Esophagus squamous epithelium (tissue), 5 donors: ENCODE data around the gene RNPEPL1. TPM values are rescaled to one million over a fixed set of nuclear protein-coding genes. Genes with fewer than 3 reads are reported as not detected.

Experiments
- DNase-seq: peaks from one replicate; lab custom pipeline; 2025; lab: John Stamatoyannopoulos, UW
- H3K27ac ChIP-seq, 4 donors: fragments of 200-600 bp; sonication (generic); one replicate each; pipeline ENCODE4 v1.5.1; 2016 to 2019; ENCODE audit warnings: mild to moderate bottlenecking in 1 of 4
- H3K27me3 ChIP-seq, 4 donors: fragments of 200-600 bp; sonication (generic); 1 replicate in 3 of 4; 2 replicates in 1 of 4; pipeline versions ENCODE4 v1.5.1 to v1.6.0; 2017 to 2021; ENCODE audit warnings: antibody characterized with exemption in 1 of 4
- H3K36me3 ChIP-seq, 3 donors: fragments of 200-600 bp; sonication (generic); one replicate each; pipeline ENCODE4 v1.5.1; 2016 to 2019
- H3K4me1 ChIP-seq, 3 donors: fragments of 200-600 bp; sonication (generic); one replicate each; pipeline ENCODE4 v1.5.1; 2017 to 2019
- H3K4me3 ChIP-seq, 4 donors: fragments of 200-600 bp; sonication (generic); 1 replicate in 3 of 4; 2 replicates in 1 of 4; pipeline ENCODE4 v1.5.1; 2016 to 2019; ENCODE audit warnings: mild to moderate bottlenecking in 2 of 4, moderate library complexity in 1 of 4
- H3K9me3 ChIP-seq, 3 donors: fragments of 200-600 bp; sonication (generic); one replicate each; pipeline ENCODE4 v1.5.1; 2016 to 2019
- POLR2A ChIP-seq, 4 donors: fragments of 450-650 bp; IDR thresholded peaks; one replicate each; pipeline ENCODE4 v1.6.1; 2017; ENCODE audit warnings: antibody characterized with exemption in 4 of 4, mild to moderate bottlenecking in 4 of 4, moderate library complexity in 3 of 4
- WGBS, 2 donors: methylation state at CpG; one replicate each; pipeline ENCODE4 v1.1.5; 2018; 5-methylcytosine and 5-hydroxymethylcytosine counted together
- intact Hi-C: fragments of 100-400 bp; cut with DNase I; formaldehyde crosslinking; loops from one replicate; pipeline ENCODE4 v1.15.0; 2022
- total RNA-seq, 4 donors: library from RNA; depleted of rRNA; stranded (reverse); fragments of >200 nt; gene quantifications; one replicate each; pipeline ENCODE4 v1.1.0, GENCODE V29; 2016
- TF ChIP-seq, protein P1 (sequence below), 6 experiments: fragments of 450-650 bp in 4 of 6; fragments of 200-600 bp in 2 of 6; sonication (generic) in 2 of 6; IDR thresholded peaks; one replicate each; pipeline ENCODE4 v1.5.1; 2016 to 2019; ENCODE audit warnings: antibody characterized with exemption in 6 of 6, mild to moderate bottlenecking in 4 of 6, moderate library complexity in 4 of 6
- donor health status: DM: yes; HTN: yes; CAD: no.

The RNPEPL1 gene
- total RNA-seq, 4 donors from 2014 or later = 41.9 to 96.5 (median 48.1) TPM

DNA sequence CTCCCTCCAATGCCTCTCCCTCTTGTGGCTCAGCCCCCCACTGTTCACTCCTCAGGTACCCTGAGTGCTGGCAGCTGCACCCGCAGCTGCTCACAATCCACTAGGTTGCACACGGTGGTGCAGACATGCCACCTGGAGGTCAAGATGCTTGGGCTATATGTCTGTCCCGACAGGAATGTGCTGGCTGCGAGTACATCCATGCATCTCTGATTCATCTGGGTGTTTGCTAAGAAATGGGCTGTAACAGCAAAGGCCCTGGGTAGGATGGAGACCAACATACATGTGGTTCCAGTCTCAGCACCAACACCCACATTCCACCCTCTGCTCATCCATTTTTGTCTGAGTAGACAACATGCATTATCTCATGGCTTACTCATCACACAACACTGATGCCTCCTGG is 41.8 kb upstream of the RNPEPL1 start:
- WGBS, 2 donors = 77 to 88% methylated on average over 3 of the region's 4 CpGs
- no peak for DNase-seq

DNA sequence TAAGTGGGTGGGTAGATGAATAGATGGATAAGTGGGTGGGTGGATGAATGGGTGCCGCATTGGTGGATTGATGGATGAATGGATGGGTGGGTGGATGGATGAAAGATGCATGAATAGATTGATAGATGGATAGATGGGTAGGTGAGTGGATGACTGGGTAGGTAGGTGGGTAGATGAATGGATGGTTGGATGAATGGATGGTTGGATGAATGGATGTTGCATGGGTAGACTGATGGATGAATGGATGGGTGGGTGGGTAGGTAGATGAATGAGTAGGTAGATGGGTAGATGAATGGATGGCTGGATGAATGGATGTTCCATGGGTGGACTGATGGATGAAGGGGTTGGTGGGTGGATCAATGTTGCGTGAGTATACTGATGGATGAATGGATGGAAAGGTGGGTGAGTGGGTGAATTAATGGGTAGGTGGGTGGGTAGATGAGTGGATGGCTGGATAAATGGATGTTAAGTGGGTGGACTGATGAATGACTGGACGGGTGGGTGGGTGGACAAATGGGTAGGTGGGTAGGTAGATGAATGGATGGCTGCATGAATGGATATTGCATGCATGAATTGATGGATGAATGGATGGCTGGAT is 41.0 kb upstream of the RNPEPL1 start:
- Histone ChIP-seq H3K9me3 (peaks cover 0 to 29% (median 9%) of the 10 kb centered on the region in 3 donors), H3K27me3 (no peaks in the 10 kb centered on the region), H3K36me3 (peaks cover 0 to 89% (median 14%) of the 10 kb centered on the region in 3 donors), H3K4me1 (no peaks in the 10 kb centered on the region), H3K4me3 (no peak overlapping the region), H3K27ac (no peak overlapping the region)
- no peak for DNase-seq
- intact Hi-C loops = no loop called here
- WGBS, 2 donors = 72 to 73% methylated on average over 3 of the region's 3 CpGs
- no peak for TF ChIP-seq POLR2A (IDR thresholded peaks at IDR 0.05)
- TF ChIP-seq, protein P1, sequence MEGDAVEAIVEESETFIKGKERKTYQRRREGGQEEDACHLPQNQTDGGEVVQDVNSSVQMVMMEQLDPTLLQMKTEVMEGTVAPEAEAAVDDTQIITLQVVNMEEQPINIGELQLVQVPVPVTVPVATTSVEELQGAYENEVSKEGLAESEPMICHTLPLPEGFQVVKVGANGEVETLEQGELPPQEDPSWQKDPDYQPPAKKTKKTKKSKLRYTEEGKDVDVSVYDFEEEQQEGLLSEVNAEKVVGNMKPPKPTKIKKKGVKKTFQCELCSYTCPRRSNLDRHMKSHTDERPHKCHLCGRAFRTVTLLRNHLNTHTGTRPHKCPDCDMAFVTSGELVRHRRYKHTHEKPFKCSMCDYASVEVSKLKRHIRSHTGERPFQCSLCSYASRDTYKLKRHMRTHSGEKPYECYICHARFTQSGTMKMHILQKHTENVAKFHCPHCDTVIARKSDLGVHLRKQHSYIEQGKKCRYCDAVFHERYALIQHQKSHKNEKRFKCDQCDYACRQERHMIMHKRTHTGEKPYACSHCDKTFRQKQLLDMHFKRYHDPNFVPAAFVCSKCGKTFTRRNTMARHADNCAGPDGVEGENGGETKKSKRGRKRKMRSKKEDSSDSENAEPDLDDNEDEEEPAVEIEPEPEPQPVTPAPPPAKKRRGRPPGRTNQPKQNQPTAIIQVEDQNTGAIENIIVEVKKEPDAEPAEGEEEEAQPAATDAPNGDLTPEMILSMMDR (IDR thresholded peaks at IDR 0.05) = no peak

More for the DNA sequence above, 41.8 kb upstream of the RNPEPL1 start:
- no peaks in the 10 kb centered on the region for H3K27me3 ChIP-seq
- no peak overlapping the region for H3K4me3 ChIP-seq
- TF ChIP-seq, protein P1 (IDR thresholded peaks at IDR 0.05) = no peak
- TF ChIP-seq POLR2A (IDR thresholded peaks at IDR 0.05) = no peak
- no peak overlapping the region for H3K27ac ChIP-seq
- H3K9me3 ChIP-seq = peaks cover 0 to 22% (median 5%) of the 10 kb centered on the region in 3 donors
- H3K36me3 ChIP-seq = peaks cover 0 to 87% (median 14%) of the 10 kb centered on the region in 3 donors
- intact Hi-C loops = no loop called here
- no peaks in the 10 kb centered on the region for H3K4me1 ChIP-seq

DNA sequence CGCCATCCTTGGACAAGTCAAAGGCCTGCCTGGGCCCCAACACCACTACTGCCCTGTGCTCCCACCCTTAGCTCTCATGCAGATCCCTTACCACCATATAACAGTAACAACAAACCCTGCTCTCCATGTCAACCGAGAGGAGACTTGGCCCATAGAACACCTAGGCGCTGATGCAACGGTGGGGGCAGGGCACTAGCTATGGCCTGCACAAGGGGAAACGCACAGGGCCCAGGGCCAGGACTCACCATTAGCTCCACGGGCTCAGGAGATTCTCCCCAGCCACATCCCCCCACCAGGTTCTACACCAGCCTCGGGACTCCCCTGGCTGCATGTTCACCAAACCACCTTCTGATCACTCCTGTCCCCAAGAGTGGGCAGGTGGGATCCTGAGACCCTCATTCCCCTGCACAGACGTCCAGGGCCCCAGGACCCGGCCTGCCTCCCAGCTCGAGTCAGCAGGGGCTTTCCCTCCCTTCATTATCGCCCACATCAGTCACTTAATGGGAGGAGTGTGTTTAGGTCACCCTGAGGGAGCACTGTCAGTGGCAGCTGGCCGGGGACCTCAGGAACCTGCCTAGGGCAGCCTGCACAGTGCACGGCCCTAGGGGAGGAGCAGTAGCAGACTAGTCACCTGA is 39.8 kb upstream of the RNPEPL1 start:
- Histone ChIP-seq H3K27me3 (no peaks in the 10 kb centered on the region), H3K4me3 (no peak overlapping the region), H3K9me3 (peaks cover 0 to 38% (median 17%) of the 10 kb centered on the region in 3 donors), H3K36me3 (peaks cover 0 to 88% (median 1%) of the 10 kb centered on the region in 3 donors), H3K27ac (no peak overlapping the region), H3K4me1 (no peaks in the 10 kb centered on the region)
- 97% methylated on average over 4 of the region's 13 CpGs; no CpG with 5 or more reads in 1 of the 2 donors for WGBS, 2 donors
- TF ChIP-seq, protein P1 (IDR thresholded peaks at IDR 0.05) = no peak
- no peak for TF ChIP-seq POLR2A (IDR thresholded peaks at IDR 0.05)
- intact Hi-C loops = no loop called here
- DNase-seq = no peak

DNA sequence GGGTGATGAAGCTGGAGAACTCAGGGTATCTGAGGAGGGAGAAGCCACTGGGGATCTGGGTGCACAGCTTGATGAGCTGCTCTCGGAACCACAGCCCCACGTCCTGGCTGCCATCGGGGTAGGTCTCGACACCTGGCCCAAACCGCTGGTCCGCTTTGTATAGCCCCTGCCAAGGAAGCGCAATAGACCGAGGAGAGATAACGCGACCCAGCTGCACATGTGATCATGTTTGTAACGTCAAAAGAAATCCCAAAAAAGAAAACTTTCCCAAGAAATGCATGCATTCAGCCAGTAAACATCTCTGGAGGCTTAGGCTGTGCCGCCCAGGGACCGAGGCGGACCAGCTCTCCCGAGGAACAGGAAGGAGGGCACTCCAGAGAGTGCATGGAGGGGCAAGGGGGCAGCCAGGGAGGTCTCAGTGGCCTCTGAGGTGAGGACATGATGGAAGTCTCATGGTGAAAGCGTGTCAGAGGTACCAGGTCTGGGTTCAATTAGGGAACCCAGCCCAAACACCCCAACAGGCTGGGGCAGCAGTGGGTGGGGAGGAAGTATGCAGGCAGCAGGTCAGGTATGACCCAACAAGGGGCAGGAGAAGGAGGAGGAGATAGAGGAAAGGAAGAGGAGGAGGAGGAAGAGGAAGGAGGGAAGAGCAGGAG is 38.8 kb upstream of the RNPEPL1 start:
- Histone ChIP-seq H3K4me1 (no peaks in the 10 kb centered on the region), H3K4me3 (no peak overlapping the region), H3K27ac (no peak overlapping the region), H3K36me3 (peaks cover 0 to 88% (median 0%) of the 10 kb centered on the region in 3 donors), H3K27me3 (no peaks in the 10 kb centered on the region), H3K9me3 (peaks cover 0 to 38% (median 17%) of the 10 kb centered on the region in 3 donors)
- TF ChIP-seq POLR2A (IDR thresholded peaks at IDR 0.05) = no peak
- TF ChIP-seq, protein P1 (IDR thresholded peaks at IDR 0.05) = no peak
- intact Hi-C loops = no loop called here
- no peak for DNase-seq
- 91 to 96% methylated on average over 9 to 14 of the region's 16 CpGs for WGBS, 2 donors

- DNase-seq = no peak
- Histone ChIP-seq H3K27me3 (no peaks in the 10 kb centered on the region), H3K36me3 (peaks cover 0 to 88% (median 0%) of the 10 kb centered on the region in 3 donors), H3K4me1 (no peaks in the 10 kb centered on the region), H3K27ac (no peak overlapping the region), H3K4me3 (no peak overlapping the region), H3K9me3 (peaks cover 0 to 31% (median 15%) of the 10 kb centered on the region in 3 donors)
- TF ChIP-seq POLR2A (IDR thresholded peaks at IDR 0.05) = no peak
- TF ChIP-seq, protein P1 (IDR thresholded peaks at IDR 0.05) = no peak
- intact Hi-C loops = no loop called here
- 83 to 99% methylated on average over 7 of the region's 7 CpGs for WGBS, 2 donors
Measured at GRCh38 chr2:240530181-240530580, 38.1 kb upstream of the RNPEPL1 start.
